ENCODE data around the gene EIF3I.
"Not testable (repeated sequence)": the region's sequence is repeated elsewhere in the genome, so short reads cannot be mapped to it uniquely, and the experiment has no call there.

EIF3I gene

DNA sequence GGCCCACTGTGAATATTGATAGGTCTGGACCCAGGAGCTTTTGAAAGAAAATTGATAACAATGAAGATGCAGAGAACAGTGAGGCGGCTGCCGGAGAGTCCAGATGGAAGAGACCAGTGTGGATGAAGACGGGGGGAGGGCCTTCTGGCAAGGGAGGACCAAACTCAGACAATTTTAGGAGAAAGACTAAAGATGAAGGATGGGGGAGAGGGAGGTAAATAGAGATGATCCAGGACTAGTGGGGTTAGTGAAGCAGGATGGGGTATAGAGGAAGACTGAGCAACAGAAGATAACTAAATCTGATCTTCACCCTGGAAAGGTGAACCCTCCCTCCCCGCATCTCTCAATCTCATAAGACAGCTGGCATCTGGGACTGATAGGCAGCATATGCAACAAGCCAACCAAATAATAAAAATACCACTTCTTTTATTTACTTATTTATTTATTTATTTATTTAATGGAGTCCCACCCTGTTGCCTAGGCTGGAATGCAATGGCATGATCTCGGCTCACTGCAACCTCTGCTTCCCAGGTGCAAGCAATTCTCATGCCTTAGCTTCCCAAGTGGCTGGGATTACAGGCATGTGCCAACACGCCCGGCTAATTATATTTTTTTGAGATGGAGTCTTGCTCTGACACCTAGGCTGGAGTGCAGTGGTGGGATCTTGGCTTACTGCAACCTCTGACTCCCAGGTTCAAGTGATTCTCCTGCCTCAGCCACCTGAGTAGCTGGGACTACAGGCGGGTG, 10.5 kb downstream of the EIF3I start:
- DNase-seq, result peak; percentile 43

- DNase-seq, result no peak
Measured at GRCh38 chr1:32234792-32235191, 12.6 kb downstream of the EIF3I start.

- peak; percentile 66 for DNase-seq
Measured at GRCh38 chr1:32239337-32239736, 17.1 kb downstream of the EIF3I start.

DNA sequence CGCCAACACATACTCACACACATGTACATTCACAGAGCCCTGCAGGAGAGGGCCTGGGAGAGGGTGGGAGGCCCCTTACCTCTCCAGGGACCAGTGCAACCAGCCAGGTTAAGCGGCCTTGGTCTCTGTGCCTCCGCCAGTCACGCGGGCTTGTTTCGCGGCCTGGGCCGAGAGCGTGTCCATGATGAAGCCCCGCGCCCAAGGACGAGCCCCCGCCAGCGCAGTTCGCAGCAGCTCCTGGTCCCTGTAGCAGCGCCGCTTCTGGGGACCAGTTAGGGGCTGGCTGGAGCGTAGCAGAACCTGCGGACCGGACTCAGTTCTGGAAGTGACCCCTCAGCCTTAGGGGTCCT, 17.6 kb downstream of the EIF3I start:
- peak; percentile 65 for DNase-seq

- DNase-seq, result peak; percentile 95
Measured at GRCh38 chr1:32240140-32240951, 18.1 kb downstream of the EIF3I start.

DNA sequence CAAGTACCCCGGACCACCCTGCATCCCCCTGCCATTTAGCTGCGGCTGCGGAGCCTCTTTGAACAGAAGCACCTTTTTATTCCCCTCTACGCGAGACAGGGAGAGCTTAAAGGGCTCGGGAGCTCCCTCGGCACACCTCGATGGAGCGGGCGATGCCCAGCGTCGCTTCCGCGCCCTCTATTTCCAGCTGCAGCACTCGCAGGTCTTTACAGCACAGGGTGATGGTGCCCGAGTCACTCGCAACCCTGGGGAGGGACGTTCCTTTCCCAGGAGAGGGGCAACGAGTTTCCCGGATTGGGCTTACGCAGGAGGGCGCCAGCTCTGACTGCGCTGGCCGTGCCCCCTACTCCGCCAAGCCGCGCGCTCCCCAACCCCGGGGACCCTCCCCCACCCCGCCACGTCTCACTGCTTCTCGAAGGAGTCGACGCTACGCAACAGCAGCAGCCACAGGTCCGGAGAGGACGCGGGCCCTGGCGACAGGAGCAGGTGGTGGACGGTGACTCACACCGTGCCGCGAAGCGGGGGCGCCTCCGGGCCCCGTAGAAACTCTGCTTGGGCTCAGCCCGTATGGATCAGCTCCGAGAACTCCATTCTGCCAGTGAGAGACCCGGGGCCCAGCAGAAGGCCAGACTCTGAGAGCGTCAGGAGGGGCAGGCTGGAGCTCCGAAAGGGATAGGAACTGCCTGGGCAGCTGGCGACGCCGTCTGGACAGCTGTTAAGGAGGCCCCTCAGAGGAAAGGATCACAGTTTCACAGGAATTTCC, 19.0 kb downstream of the EIF3I start:
- peak; percentile 96 for DNase-seq

DNA sequence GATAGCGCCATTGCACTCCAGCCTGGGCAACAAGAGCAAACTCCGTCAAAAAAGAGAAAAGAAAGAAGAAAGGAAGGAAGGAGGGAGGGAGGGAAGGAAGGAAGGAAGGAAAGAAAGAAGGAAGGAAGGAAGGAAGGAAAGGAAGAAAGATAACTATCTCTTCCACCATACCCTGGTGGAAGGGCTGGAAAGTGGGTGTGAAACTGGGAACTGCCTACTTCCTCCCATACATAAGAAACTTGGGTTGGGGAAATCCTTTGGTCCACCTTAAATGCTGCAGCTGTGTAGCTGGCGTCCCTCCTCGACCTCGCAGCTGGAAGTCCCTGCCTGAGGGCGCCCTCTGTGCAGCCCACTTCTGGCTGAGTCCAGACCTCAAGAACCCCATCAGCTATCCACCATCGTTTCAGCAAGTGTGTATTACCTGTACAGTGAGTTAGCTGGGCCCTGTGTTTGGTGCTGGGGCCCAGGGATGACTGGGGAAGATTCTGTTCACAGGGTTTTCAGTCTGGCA, 20.2 kb downstream of the EIF3I start:
- DNase-seq, result no peak

- no peak for DNase-seq
Measured at GRCh38 chr1:32246888-32247273, 24.7 kb downstream of the EIF3I start, which contains the start of gene FAM167B. Gene FAM167B, plus strand, starts transcription at chr1:32247222. Its CDS starts 200 bp downstream, at chr1:32247422.

- no peak for DNase-seq
Measured at GRCh38 chr1:32247452-32247851, 25.2 kb downstream of the EIF3I start.

GRCh38 chr1:32247983-32248889, 26.0 kb downstream of the EIF3I start:
- peak; percentile 97 for DNase-seq

DNA sequence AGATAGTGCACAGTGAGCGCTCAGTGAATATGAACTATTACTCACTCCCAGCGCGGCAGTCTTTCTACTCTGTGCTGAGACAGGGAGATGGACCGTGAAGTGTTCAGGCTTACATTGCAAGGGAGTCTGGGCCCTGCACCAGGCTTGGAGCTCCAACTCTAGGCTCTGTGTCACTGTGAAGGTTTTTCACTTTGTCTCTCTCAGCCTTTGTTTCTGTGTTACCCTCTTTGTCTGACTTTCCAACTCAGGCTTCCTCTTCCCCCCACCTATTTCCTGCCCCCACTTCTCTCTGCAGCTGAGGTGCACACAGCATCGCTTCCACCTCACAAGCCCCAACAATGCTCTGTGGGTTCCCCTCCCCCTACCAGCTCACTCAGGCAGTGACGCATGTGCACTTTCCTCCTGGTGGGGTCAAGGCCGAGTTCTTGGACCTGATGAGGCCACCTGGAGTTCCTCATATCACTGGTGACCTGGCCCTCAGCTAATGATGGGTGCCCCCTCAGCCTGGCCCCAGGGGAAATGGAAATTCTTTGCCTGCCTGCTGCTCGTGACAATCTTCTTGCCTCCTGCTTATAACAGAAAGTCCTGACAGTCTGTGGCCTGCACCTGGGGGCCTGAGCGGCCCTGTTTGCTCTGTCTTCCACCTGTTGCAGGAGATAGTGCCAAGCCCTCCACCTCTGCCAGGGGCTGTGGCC, 27.8 kb downstream of the EIF3I start:
- no peak for DNase-seq

DNA sequence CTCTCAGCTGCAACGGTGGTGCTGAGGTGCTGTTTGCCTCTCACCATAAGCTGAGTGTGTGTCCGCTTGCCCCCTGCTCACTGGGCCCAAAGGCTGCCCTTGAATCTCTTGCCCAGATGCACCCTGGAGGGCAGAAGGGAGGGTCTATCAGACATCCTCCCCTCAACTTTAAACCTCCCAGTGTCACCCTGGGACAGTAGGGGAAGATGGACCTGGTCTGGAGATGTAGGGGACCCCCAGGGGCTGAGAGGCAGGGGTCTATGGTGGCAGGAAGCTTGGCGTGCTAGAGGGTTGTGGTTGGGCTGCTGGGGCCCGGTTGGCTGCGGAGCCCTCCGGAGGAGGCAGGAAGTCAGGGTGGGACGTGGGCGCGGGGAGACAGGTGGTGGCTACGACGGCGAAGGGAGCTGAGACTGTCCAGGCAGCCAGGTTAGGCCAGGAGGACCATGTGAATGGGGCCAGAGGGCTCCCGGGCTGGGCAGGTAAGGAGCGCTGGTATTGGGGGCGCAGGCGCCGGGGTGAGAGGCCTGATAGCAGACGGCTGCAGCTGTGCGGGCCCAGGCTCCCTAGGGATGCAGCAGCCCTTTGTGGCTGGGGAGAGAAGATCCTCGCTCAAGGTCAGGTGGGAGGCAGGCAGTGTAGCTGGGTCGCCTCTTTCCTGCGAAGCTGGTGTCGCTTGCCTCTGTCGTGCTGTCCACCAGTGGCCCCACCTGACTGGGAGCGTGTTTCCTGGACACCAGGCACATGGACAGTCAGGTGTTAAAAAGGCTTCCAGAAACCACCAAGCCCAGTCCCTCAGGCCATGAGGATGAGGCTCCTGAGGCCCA, 28.9 kb downstream of the EIF3I start, which contains the start of gene LCK:
LCK (plus strand) TSS at position 373 of the 824 bp plus-strand sequence. CDS start 23,065 bp downstream, outside the sequence.
- no peak for DNase-seq

GRCh38 chr1:32255072-32256071, 33.2 kb downstream of the EIF3I start:
- no peak for DNase-seq

- DNase-seq, result no peak
Measured at GRCh38 chr1:32256473-32257226, 34.4 kb downstream of the EIF3I start.

- no peak for DNase-seq
Measured at GRCh38 chr1:32257227-32257508, 35.0 kb downstream of the EIF3I start.

DNA sequence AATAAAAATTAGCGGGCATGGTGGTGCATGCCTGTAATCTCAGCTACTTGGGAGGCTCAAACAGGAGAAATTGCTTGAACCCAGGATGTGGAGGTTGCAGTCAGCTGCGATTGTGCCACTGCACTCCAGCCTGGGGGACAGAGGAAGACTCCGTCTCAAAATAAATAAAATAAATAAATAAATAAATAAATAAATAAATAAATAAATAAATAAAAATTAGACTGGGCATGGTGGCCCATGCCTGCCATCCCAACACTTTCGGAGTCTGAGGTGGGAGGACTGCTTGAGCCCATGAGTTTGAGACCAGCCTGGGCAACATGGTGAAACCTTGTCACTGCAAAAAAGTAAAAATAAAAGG, 41.0 kb downstream of the EIF3I start:
- not testable (repeated sequence) for DNase-seq

DNA sequence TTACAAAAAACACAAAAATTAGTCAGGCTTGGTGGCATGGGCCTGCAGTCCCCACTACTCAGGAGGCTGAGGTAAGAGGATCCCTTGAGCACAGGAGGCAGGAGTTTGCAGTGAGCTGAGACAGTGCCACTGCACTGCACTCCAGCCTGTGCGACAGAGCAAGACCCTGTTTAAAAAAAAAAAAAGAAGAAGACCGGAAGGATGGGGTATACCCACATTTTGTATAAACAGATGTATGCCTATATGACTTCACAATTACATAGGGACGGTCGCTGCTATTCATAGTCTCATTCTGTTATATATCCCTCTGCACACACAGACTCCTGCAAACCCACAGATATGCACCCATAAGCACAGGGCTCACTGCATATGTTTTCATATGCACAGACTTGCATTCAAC, 41.5 kb downstream of the EIF3I start:
- DNase-seq, result no peak

DNA sequence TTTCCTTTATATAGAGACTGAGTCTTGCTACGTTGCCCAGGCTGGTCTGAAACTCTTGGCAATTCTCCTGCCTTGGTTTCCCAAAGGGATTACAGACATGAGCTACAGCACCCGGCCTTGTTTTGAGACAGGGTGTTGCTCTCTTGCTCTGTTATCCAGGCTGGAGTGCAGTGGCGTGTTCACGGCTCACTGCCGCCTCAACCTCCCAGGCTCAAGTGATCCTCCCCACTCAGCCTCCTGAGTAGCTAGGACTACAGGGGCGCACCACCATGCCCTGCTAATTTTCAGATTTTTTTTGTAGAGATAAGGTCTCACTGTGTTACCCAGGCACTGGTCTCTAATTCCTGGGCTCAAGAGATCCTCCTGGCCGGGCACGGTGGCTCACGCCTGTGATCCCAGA, 43.6 kb downstream of the EIF3I start:
- DNase-seq, result no peak
